GM10248 (cell line): ENCODE measurements around the gene IZUMO4.

ENCODE experiments used
- CTCF ChIA-PET: fragments of 300-600 bp; sonication (Branson Sonifier 250); formaldehyde crosslinking; extraction: SDS; loops from one replicate; lab custom pipeline; 2021; ENCODE audit warnings: antibody characterized with exemption; lab: Yijun Ruan, JAX
- POLR2A ChIA-PET: fragments of 350-650 bp; sonication (Branson Sonifier 250); formaldehyde crosslinking; extraction: SDS; loops from one replicate; lab custom pipeline; 2020; ENCODE audit warnings: antibody characterized with exemption; lab: Yijun Ruan, JAX
- DNase-seq: peaks from one replicate; pipeline ENCODE4 v3.0.0; 2012; ENCODE audit errors: extremely low spot score
- TF ChIP-seq, protein P1 (sequence below): IDR thresholded peaks from 2 replicates; pipeline ENCODE4 v1.5.1; 2012; ENCODE audit warnings: mild to moderate bottlenecking, low read depth; ENCODE audit errors: extremely low read depth, missing control alignments, control extremely low read depth

The IZUMO4 gene

GRCh38 chr19:2081873-2082810 is 14.6 kb upstream of the IZUMO4 start:
- DNase-seq: peak; percentile 59
- ChIA-PET CTCF (interaction anchor here (1.3 to 2.0 kb wide), 2 partner anchors 12 to 19 kb away, joined by 5 to 9 read pairs; no protein-coding TSS in a partner anchor), POLR2A (interaction anchor here (0.7 kb wide), 2 partner anchors 40 to 56 kb away, joined by 3 read pairs; no protein-coding TSS in a partner anchor)
- TF ChIP-seq, protein P1, sequence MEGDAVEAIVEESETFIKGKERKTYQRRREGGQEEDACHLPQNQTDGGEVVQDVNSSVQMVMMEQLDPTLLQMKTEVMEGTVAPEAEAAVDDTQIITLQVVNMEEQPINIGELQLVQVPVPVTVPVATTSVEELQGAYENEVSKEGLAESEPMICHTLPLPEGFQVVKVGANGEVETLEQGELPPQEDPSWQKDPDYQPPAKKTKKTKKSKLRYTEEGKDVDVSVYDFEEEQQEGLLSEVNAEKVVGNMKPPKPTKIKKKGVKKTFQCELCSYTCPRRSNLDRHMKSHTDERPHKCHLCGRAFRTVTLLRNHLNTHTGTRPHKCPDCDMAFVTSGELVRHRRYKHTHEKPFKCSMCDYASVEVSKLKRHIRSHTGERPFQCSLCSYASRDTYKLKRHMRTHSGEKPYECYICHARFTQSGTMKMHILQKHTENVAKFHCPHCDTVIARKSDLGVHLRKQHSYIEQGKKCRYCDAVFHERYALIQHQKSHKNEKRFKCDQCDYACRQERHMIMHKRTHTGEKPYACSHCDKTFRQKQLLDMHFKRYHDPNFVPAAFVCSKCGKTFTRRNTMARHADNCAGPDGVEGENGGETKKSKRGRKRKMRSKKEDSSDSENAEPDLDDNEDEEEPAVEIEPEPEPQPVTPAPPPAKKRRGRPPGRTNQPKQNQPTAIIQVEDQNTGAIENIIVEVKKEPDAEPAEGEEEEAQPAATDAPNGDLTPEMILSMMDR: no peak

- peak; percentile 63 for DNase-seq
- ChIA-PET POLR2A (interaction anchor here (0.6 to 2.3 kb wide), 5 partner anchors 10 to 149 kb away, joined by 3 to 13 read pairs (median 6); no protein-coding TSS in a partner anchor), CTCF (interaction anchor here (1.3 to 2.0 kb wide), 4 partner anchors 12 to 186 kb away, joined by 4 to 9 read pairs (median 6); no protein-coding TSS in a partner anchor)
- TF ChIP-seq, protein P1: no peak
Measured at GRCh38 chr19:2083174-2083854, 13.4 kb upstream of the IZUMO4 start.

- CTCF ChIA-PET: interaction anchor here (1.0 to 1.9 kb wide), 3 partner anchors 10 to 188 kb away, joined by 3 to 4 read pairs (median 3); no protein-coding TSS in a partner anchor
- POLR2A ChIA-PET: interaction anchor here (0.6 to 2.3 kb wide), 3 partner anchors 8 to 539 kb away, joined by 3 to 13 read pairs (median 3); no protein-coding TSS in a partner anchor
- TF ChIP-seq, protein P1: no peak
- DNase-seq: peak; percentile 88
Measured at GRCh38 chr19:2084993-2085720, 11.6 kb upstream of the IZUMO4 start.

DNA sequence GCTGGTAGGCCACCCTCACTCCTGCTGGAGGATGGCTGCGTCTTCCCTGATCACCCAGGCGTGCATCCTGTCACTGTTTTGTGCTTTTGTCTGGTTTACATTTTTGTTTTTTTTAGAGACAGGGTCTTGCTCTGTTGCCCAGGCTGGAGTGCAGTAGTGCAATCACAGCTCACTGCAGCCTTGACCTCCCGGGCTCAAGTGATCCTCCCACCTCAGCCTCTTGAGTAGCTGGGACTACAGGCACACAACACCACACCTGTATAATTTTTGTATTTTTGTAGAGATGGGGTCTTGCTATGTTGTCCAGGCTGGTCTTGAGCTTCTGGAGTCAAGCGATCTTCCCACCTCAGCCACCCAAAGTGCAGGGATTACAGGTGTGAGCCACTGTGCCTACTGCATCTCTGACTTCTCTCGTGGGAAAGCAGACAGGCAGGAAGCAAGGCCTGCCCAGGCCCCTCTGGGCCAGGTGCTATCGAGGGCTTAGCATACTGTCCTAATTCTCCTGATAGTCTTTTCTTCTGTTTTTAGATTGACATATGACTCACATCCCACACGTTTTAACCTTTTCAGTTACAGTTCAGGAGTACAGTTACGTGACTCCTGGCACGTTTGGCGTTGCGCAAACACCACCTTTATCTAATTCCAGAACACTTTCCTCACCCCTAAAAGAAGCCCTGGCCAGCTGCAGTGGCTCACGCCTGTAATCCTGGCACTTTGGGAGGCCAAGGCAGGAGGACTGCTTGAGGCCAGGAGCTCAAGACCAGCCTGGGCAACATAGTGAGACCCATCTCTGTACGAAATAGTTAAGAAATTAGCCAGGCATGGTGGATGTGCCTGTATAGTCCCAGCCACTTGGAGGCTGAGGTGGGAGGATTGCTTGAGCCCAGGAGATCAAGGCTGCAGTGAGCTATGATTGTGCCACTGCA is 9.8 kb upstream of the IZUMO4 start:
- ChIA-PET POLR2A (interaction anchor here (0.5 to 1.2 kb wide), 4 partner anchors 35 to 818 kb away, joined by 3 to 4 read pairs (median 3); partner anchors contain the start of gene CIRBP), CTCF (interaction anchor here (0.7 to 1.8 kb wide), 7 partner anchors 8 to 68 kb away, joined by 3 to 7 read pairs (median 3); partner anchors contain the start of gene MOB3A)

DNA sequence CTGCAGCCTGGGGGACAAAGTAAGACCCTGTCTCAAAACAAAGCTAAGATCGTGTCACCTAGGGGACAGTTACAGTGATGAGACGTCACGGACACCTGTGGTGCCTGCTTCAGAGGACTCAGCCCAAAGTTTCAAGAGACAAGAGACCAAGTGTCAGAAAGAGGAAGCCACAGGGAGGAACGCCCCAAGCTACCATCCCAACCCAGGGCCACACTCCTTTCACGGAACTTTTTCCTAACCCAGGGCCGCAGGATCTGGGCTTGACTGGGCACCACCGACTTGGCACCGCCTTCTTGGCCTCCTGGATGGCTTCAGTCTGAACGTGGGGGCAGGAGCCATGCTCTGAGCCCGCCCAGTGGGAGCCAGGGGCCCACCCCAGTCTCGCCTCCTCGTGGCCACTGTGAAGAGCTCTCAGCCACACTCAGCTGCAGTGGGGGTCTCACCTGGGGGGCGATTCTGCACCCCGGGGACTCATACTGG is 9.1 kb upstream of the IZUMO4 start:
- CTCF ChIA-PET: interaction anchor here (0.8 to 1.8 kb wide), 6 partner anchors 8 to 68 kb away, joined by 3 to 7 read pairs (median 4); partner anchors contain the start of gene MOB3A
- peak; percentile 58 for DNase-seq
- POLR2A ChIA-PET: interaction anchor here (0.6 to 1.2 kb wide), 3 partner anchors 36 to 819 kb away, joined by 3 to 4 read pairs (median 3); partner anchors contain the start of gene CIRBP
- TF ChIP-seq, protein P1: peak; percentile 51

More for the DNA sequence above, 9.8 kb upstream of the IZUMO4 start:
- DNase-seq: peak; percentile 48
